Measurements from ENCODE around the gene PDE6C. TPM values are rescaled to one million over a fixed set of nuclear protein-coding genes. Genes with fewer than 3 reads are reported as not detected.

PDE6C gene
- total RNA-seq, 1 experiment from 2014 or later = not detected

DNA sequence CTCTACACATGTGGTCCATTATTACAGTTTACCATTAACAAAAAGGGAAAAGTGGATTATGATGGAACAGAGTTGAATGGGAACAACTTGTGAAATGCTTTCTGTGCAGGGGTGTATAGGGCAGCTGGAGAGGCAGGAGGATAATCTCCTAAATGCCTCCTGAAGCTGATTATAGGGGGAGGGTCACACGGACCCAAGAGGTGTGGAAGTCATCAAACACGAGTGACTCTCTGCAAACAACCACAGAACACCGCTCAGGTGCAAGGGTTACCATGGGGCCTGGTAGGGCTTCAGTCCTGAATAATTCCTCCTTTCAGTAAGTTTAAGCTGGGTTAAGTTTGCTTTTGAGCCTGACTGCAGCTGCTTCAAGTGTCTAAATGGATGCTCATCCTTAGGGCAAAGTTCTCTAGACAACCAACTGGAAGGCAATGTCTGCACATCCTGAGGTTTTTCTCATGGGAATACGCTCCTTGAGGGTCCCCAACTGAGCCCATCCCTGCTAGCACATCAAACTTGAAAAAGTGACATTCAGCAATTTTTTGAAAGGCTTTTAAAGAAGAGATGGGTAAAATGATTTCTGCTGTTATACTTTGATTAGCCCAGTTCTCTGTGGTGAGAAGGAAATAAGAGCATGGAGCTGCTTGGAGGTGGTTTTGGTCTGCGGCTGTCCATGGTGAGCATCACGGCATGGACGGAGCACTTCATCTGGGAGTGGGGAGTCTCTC is 1.9 kb downstream of the PDE6C start:
- H3K27ac Mint-ChIP-seq = no peak overlapping the region
- no peaks in the 10 kb centered on the region for H3K9me3 Mint-ChIP-seq
- POLR2A ChIA-PET = no interaction called here
- no peak for ATAC-seq
- TF ChIP-seq ESRRA (CRISPR knock-in tag; IDR thresholded peaks at IDR 0.05; ENCODE audit: borderline replicate concordance) = no peak
- TF ChIP-seq SOX15 (CRISPR knock-in tag; IDR thresholded peaks at IDR 0.05) = no peak
- no peak for TF ChIP-seq HMGA2 (CRISPR knock-in tag; IDR thresholded peaks at IDR 0.05)
- TF ChIP-seq ZNF396 (CRISPR knock-in tag; IDR thresholded peaks at IDR 0.05; ENCODE audit: borderline replicate concordance) = no peak
- TF ChIP-seq, protein P1, sequence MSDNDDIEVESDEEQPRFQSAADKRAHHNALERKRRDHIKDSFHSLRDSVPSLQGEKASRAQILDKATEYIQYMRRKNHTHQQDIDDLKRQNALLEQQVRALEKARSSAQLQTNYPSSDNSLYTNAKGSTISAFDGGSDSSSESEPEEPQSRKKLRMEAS (CRISPR knock-in tag; IDR thresholded peaks at IDR 0.05) = no peak
- TF ChIP-seq NFATC4 (CRISPR knock-in tag; IDR thresholded peaks at IDR 0.05) = no peak
- TF ChIP-seq ZNF121 (CRISPR knock-in tag; IDR thresholded peaks at IDR 0.05) = no peak
- TF ChIP-seq JAZF1 (CRISPR knock-in tag; IDR thresholded peaks at IDR 0.05) = no peak
- CTCF ChIA-PET = interaction anchor here (1.5 kb wide), 1 partner anchor 59 kb away, joined by 3 read pairs; no protein-coding TSS in a partner anchor
- peaks cover 15% of the 10 kb centered on the region for H3K4me1 Mint-ChIP-seq
- no peak overlapping the region for H3K4me3 Mint-ChIP-seq
- DNase-seq (ENCODE audit: low spot score) = no peak
- H3K36me3 Mint-ChIP-seq = no peaks in the 10 kb centered on the region
- no peaks in the 10 kb centered on the region for H3K27me3 Mint-ChIP-seq (ENCODE audit: low read depth)

DNA sequence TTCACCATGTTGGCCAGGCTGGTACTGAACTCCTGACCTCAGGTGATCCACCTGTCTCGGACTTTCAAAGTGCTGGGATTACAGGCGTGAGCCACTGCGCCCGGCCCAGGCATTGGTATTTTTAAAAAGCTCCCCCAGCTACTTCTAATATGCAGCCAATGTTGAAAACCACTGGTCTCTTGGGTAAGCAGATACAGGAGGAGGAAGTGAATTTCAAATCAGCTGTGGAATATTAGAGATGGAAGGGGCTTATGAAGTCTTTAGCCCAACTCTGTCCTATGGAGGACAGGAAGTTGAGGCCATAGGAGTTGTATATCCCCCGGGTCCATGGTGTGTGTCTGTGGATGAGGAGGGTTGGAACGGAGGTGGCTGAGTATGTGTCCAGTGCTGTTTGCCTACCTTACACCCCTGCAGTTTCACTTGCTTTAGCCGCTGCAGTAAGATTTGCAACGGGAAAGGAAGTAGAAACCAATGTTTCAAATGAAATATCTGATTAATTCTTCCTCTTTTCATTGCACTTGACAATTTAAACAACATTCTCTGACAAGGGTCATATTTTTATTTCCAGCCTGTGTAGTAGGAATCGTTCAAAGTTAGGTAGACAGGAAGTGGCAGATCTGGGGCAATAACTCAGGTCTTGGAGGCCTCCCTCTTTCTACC is 3.4 kb downstream of the PDE6C start:
- POLR2A ChIA-PET = interaction anchor here (0.7 kb wide), 1 partner anchor 308 kb away, joined by 5 read pairs; no protein-coding TSS in a partner anchor
- no peak for ATAC-seq
- DNase-seq (ENCODE audit: low spot score) = no peak
- no peaks in the 10 kb centered on the region for H3K9me3 Mint-ChIP-seq
- CTCF ChIA-PET = interaction anchor here (1.5 kb wide), 1 partner anchor 61 kb away, joined by 3 read pairs; no protein-coding TSS in a partner anchor
- H3K36me3 Mint-ChIP-seq = no peaks in the 10 kb centered on the region
- H3K4me3 Mint-ChIP-seq = no peak overlapping the region
- TF ChIP-seq, protein P2, sequence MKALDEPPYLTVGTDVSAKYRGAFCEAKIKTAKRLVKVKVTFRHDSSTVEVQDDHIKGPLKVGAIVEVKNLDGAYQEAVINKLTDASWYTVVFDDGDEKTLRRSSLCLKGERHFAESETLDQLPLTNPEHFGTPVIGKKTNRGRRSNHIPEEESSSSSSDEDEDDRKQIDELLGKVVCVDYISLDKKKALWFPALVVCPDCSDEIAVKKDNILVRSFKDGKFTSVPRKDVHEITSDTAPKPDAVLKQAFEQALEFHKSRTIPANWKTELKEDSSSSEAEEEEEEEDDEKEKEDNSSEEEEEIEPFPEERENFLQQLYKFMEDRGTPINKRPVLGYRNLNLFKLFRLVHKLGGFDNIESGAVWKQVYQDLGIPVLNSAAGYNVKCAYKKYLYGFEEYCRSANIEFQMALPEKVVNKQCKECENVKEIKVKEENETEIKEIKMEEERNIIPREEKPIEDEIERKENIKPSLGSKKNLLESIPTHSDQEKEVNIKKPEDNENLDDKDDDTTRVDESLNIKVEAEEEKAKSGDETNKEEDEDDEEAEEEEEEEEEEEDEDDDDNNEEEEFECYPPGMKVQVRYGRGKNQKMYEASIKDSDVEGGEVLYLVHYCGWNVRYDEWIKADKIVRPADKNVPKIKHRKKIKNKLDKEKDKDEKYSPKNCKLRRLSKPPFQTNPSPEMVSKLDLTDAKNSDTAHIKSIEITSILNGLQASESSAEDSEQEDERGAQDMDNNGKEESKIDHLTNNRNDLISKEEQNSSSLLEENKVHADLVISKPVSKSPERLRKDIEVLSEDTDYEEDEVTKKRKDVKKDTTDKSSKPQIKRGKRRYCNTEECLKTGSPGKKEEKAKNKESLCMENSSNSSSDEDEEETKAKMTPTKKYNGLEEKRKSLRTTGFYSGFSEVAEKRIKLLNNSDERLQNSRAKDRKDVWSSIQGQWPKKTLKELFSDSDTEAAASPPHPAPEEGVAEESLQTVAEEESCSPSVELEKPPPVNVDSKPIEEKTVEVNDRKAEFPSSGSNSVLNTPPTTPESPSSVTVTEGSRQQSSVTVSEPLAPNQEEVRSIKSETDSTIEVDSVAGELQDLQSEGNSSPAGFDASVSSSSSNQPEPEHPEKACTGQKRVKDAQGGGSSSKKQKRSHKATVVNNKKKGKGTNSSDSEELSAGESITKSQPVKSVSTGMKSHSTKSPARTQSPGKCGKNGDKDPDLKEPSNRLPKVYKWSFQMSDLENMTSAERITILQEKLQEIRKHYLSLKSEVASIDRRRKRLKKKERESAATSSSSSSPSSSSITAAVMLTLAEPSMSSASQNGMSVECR (CRISPR knock-in tag; IDR thresholded peaks at IDR 0.05; ENCODE audit: borderline replicate concordance) = no peak
- TF ChIP-seq, protein P3, sequence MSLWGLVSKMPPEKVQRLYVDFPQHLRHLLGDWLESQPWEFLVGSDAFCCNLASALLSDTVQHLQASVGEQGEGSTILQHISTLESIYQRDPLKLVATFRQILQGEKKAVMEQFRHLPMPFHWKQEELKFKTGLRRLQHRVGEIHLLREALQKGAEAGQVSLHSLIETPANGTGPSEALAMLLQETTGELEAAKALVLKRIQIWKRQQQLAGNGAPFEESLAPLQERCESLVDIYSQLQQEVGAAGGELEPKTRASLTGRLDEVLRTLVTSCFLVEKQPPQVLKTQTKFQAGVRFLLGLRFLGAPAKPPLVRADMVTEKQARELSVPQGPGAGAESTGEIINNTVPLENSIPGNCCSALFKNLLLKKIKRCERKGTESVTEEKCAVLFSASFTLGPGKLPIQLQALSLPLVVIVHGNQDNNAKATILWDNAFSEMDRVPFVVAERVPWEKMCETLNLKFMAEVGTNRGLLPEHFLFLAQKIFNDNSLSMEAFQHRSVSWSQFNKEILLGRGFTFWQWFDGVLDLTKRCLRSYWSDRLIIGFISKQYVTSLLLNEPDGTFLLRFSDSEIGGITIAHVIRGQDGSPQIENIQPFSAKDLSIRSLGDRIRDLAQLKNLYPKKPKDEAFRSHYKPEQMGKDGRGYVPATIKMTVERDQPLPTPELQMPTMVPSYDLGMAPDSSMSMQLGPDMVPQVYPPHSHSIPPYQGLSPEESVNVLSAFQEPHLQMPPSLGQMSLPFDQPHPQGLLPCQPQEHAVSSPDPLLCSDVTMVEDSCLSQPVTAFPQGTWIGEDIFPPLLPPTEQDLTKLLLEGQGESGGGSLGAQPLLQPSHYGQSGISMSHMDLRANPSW (CRISPR knock-in tag; conservative IDR thresholded peaks at IDR 0.05; ENCODE audit: low read depth) = no peak
- TF ChIP-seq SMAD4 (CRISPR knock-in tag; IDR thresholded peaks at IDR 0.05) (no peak), SOX15 (CRISPR knock-in tag; IDR thresholded peaks at IDR 0.05) (no peak)
- TF ChIP-seq, protein P4, sequence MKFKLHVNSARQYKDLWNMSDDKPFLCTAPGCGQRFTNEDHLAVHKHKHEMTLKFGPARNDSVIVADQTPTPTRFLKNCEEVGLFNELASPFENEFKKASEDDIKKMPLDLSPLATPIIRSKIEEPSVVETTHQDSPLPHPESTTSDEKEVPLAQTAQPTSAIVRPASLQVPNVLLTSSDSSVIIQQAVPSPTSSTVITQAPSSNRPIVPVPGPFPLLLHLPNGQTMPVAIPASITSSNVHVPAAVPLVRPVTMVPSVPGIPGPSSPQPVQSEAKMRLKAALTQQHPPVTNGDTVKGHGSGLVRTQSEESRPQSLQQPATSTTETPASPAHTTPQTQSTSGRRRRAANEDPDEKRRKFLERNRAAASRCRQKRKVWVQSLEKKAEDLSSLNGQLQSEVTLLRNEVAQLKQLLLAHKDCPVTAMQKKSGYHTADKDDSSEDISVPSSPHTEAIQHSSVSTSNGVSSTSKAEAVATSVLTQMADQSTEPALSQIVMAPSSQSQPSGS (CRISPR knock-in tag; IDR thresholded peaks at IDR 0.05; ENCODE audit: borderline replicate concordance, low read depth) = no peak
- TF ChIP-seq, protein P5, sequence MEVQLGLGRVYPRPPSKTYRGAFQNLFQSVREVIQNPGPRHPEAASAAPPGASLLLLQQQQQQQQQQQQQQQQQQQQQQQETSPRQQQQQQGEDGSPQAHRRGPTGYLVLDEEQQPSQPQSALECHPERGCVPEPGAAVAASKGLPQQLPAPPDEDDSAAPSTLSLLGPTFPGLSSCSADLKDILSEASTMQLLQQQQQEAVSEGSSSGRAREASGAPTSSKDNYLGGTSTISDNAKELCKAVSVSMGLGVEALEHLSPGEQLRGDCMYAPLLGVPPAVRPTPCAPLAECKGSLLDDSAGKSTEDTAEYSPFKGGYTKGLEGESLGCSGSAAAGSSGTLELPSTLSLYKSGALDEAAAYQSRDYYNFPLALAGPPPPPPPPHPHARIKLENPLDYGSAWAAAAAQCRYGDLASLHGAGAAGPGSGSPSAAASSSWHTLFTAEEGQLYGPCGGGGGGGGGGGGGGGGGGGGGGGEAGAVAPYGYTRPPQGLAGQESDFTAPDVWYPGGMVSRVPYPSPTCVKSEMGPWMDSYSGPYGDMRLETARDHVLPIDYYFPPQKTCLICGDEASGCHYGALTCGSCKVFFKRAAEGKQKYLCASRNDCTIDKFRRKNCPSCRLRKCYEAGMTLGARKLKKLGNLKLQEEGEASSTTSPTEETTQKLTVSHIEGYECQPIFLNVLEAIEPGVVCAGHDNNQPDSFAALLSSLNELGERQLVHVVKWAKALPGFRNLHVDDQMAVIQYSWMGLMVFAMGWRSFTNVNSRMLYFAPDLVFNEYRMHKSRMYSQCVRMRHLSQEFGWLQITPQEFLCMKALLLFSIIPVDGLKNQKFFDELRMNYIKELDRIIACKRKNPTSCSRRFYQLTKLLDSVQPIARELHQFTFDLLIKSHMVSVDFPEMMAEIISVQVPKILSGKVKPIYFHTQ (CRISPR knock-in tag; IDR thresholded peaks at IDR 0.05) = no peak
- TF ChIP-seq, protein P6, sequence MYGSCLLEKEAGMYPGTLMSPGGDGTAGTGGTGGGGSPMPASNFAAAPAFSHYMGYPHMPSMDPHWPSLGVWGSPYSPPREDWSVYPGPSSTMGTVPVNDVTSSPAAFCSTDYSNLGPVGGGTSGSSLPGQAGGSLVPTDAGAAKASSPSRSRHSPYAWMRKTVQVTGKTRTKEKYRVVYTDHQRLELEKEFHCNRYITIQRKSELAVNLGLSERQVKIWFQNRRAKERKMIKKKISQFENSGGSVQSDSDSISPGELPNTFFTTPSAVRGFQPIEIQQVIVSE (CRISPR knock-in tag; IDR thresholded peaks at IDR 0.05; ENCODE audit: borderline replicate concordance) = no peak
- no peak overlapping the region for H3K27ac Mint-ChIP-seq
- H3K27me3 Mint-ChIP-seq (ENCODE audit: low read depth) = peaks cover 4% of the 10 kb centered on the region; the same call in 1 of the 2 replicates
- peaks cover 15% of the 10 kb centered on the region for H3K4me1 Mint-ChIP-seq
